T-helper 1 cell treated with Interleukin-12 subunit alpha and Interleukin-12 subunit beta and Interleukin-4 antibody, amounts not matched to agents 30 ng/mL and 1 ng/mL, for 36 hours (primary cell): ENCODE measurements around the gene TUBA1A. TPM values are rescaled to one million over a fixed set of nuclear protein-coding genes. Genes with fewer than 3 reads are reported as not detected.
"Not testable (repeated sequence)": the region's sequence is repeated elsewhere in the genome, so short reads cannot be mapped to it uniquely, and the experiment has no call there.

Experiments
- intact Hi-C: fragments of 100-400 bp; cut with micrococcal nuclease; formaldehyde crosslinking; loops from one replicate; pipeline ENCODE4 v1.15.1; 2024
- total RNA-seq: library from RNA; stranded (reverse); gene quantifications from 2 replicates; pipeline ENCODE4 v1.2.3, GENCODE V29; 2022

The TUBA1A gene
- total RNA-seq, result 57.8 and 58.6 TPM in 2 replicates

- intact Hi-C loops, result loop anchor here (1.0 to 10.0 kb wide), 19 partner anchors 45 to 978 kb away; partner anchors contain the start of genes ARF3, CERS5, COX14 and DDX23
These were observed at the start of gene TUBA1A for GRCh38 chr12:49188916-49189367. TUBA1A (minus strand) TSS chr12:49189080; CDS start chr12:49188979, 101 bp downstream.

GRCh38 chr12:49236423-49236822, 47.5 kb upstream of the TUBA1A start:
- intact Hi-C loops, result no loop called here

- intact Hi-C loops, result loop anchor here (1.0 to 5.0 kb wide), 6 partner anchors 31 to 382 kb away; partner anchors contain the start of genes DDX23, TUBA1A and TUBA1C
These were observed 45.1 kb upstream of the TUBA1A start for GRCh38 chr12:49233842-49234526.

DNA sequence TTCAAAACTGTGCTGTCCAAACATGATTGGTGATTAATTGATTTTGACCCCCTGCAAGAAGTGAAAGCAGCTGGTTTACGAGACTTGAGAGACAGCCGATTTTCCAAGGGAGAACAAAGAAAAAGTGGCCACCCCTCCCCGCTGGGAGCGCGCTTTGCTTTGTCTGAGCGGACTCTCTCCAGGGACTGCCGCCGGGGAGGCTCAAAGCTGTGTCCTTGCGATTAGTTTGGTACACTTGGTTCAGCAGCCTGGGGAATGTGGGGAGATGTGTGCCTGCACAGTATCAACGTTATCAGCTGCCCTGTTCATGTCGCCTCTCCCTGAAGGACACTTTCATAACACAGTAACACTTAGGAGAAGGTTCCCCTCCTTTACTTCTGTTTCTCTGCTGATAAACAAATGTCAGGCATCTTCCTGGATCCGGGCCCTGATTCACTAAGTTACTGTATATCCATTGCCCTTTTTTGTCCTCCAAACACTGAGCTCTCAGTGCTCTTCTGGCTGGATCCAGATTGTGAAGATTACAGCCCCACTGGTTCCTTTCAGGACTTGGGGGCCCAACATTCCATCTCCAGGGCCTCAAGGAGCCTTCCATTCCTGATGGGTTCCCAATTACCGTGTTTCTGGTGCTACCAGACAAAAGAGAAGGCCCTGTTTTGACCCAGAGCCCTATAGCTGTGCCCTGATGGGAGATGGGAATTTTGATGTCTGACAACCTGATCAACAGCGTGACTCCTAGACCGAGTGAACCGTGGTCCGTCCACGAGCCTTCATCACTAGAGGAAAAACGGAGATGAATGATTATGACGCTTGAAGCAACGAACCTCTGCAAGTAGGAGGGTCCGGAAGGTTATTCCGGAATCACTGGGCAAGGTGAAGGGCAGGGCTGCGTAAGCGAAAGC, 44.3 kb upstream of the TUBA1A start:
- intact Hi-C loops, result loop anchor here (5.0 kb wide), 1 partner anchor 381 kb away; the partner anchor contains the start of gene DDX23

DNA sequence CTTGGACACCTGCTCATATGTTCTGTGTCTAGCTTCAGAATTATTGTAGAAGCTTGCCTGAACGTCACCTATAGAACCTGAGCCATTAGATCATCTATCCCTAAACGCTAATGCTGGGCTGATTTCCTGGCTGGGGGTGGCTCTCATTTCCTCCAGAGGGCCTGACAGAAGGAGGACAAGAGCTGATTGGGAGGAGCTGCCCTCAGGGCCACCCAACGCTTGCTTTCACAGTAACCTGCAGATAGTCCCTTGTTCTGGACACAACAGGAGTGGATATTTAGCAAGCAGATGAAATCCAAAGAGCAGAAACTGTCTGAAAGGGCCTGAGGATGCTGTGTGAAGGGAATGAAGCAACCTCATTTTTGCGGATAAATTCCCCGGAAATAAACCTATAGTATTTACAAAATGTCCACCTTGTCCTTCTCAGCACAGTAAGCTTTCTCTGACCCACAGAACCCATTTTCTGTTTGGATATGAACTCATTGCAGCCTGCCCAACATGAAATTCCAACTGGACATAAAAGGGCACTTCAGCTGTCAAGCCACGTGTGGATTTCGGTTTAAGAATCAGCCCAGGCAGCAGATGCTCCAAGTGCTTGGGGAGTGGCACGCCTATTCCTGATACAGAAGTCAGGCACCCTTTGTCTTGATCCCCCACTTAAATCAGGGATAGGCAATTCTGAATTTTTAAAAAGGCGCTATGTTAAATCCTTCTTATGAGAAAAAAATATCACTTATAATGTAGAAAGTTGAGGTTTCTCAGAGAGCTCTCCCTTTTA, 43.2 kb upstream of the TUBA1A start:
- intact Hi-C loops, result loop anchor here (5.0 kb wide), 1 partner anchor 380 kb away; the partner anchor contains the start of gene DDX23

- intact Hi-C loops, result loop anchor here (5.0 kb wide), 1 partner anchor 378 kb away; the partner anchor contains the start of gene DDX23
These were observed 41.9 kb upstream of the TUBA1A start for GRCh38 chr12:49230805-49231194.

GRCh38 chr12:49230176-49230804, 41.4 kb upstream of the TUBA1A start:
- intact Hi-C loops, result loop anchor here (5.0 kb wide), 1 partner anchor 378 kb away; the partner anchor contains the start of gene DDX23

GRCh38 chr12:49228653-49229052, 39.8 kb upstream of the TUBA1A start:
- intact Hi-C loops, result no loop called here

- intact Hi-C loops, result no loop called here
These were observed 38.8 kb upstream of the TUBA1A start for GRCh38 chr12:49227713-49228112.

DNA sequence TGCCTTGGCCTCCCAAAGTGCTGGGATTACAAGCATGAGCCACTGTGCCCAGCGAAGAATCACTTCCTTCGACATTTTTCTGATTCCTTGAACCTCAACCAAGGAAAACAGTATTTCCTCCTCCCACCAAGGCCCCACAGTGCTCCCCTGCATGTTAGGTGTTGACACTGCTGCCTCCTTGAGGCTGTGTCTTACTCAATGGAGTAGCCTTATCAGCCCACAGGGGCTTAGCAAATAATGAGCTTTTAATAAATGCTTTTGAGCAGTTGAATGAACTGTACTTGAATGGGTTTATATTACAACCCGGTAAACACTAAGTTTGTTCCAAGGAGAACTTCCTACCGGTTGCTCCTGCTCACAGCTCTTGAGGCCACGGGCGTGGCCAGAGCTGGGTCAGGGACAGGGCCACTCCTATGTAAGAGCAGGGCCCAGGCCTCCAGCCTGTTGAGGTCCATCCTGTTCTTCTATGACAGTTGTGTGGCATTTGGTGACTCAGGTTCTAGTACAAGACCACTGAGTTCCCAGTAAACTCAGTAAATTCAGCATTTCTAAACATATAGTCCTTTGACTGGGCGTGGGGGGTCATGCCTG, 36.8 kb upstream of the TUBA1A start:
- intact Hi-C loops, result no loop called here

GRCh38 chr12:49223590-49224369, 34.9 kb upstream of the TUBA1A start:
- intact Hi-C loops, result no loop called here

- intact Hi-C loops, result no loop called here
These were observed 34.2 kb upstream of the TUBA1A start for GRCh38 chr12:49223122-49223521.

DNA sequence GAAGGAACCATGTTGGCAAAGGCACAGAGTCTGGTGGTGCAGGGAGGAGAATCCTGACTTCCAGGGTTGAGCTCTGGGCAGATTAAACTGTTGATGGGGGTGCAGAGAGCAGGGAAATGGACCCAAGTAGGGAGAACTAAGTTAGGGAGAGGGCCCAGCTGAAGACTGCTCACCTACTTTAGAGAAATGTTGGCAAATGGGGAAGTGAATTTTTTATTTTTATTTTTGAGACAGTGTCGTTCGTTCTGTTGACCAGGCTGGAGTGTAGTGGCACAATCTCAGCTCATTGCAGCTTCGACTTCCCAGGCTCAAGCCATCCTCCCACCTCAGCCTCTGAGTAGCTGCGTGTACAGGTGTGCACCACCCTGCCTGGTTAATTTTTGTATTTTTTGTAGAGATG, 32.1 kb upstream of the TUBA1A start:
- intact Hi-C loops, result no loop called here

DNA sequence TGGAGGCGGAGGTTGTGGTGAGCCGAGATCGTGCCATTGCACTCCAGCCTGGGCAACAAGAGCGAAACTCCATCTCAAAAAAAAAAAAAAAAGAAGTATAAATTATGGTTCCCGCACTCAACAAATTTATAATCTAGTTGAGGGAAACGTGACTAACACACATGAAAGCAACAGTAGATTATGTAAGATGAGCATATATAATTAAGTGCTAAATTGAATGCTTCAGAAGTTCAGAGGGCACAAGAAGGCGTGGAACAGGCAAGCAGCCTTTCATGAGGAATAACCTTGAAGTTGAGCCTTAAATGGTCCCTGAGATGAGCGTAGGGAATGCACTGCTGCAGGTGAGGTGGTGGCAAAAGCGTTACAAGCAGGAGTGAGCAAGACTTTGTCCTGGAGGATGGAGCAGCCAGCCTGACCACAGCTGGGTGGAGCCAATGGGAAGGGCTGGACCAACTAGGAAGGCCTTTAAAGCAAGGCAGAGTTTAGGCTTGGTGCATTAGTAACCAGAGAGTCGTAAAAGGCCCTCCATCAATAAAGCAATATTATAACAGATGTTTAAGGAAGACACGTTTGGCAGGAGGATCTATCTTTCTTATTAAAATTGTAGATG, 30.6 kb upstream of the TUBA1A start:
- intact Hi-C loops, result no loop called here

GRCh38 chr12:49212572-49212971, 23.7 kb upstream of the TUBA1A start:
- intact Hi-C loops, result no loop called here

DNA sequence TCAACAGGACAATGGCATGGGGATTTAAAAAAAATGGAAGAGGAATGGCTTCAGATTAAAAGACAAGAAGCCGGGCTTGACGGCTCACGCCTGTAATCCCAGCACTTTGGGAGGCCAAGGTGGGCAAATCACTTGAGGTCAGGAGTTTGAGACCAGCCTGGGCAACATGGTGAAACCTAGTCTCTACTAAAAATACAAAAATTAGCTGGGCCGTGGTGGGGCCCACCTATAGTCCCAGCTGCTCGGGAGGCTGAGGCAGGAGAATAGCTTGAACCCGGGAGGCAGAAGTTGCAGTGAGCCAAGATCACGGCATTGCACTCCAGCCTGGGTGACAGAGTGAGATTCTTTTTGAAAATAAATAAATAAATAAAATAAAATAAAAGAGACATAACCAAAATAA, 21.8 kb upstream of the TUBA1A start:
- intact Hi-C loops, result not testable (repeated sequence)

DNA sequence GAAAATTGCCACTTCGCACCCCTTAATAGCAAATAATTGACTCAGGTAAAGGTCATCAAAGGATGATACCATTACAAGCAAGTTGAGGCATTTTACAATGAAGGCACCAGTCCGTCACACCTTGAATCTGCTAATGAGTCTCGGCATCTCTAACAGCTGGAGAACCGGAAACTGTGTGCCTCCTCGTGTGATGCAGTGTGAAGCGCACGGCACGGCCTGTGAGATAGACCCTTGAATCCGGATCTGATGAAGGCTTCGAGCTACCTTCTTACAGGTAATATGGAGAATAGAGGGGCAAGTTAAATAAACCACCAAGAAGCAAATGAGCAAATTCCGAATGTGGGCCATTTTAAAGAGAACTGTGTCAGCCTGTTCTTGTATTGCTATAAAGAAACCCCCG, 19.8 kb upstream of the TUBA1A start:
- intact Hi-C loops, result no loop called here

- intact Hi-C loops, result no loop called here
These were observed 19.3 kb upstream of the TUBA1A start for GRCh38 chr12:49208146-49208545.

GRCh38 chr12:49206389-49206788, 17.5 kb upstream of the TUBA1A start:
- intact Hi-C loops, result no loop called here
